ENCODE data around the gene TPM4.

GRCh38 chr19:16073988-16074387, 2.3 kb upstream of the TPM4 start:
- TF ChIP-seq CTCF (IDR thresholded peaks at IDR 0.05) (no peak), POLR2A (IDR thresholded peaks at IDR 0.05) (no peak)

Data from heart left ventricle (tissue), 13 donors.